ENCODE measurements around the gene RFTN1. TPM values are rescaled to one million over a fixed set of nuclear protein-coding genes. Genes with fewer than 3 reads are reported as not detected.

RFTN1 gene
- total RNA-seq, 1 donor from 2014 or later: 84.1 TPM

- Mint-ChIP-seq H3K4me3 (ENCODE audit: unreplicated experiment) (no peak overlapping the region), H3K9me3 (ENCODE audit: unreplicated experiment) (peaks cover 4% of the 10 kb centered on the region), H3K27me3 (ENCODE audit: unreplicated experiment) (peaks cover 38% of the 10 kb centered on the region), H3K4me1 (ENCODE audit: unreplicated experiment) (peaks cover 14% of the 10 kb centered on the region), H3K27ac (ENCODE audit: unreplicated experiment) (peak overlapping the region; percentile 92), H3K36me3 (ENCODE audit: unreplicated experiment) (no peaks in the 10 kb centered on the region)
- no peak for TF ChIP-seq CTCF (IDR thresholded peaks at IDR 0.05)
- DNase-seq (ENCODE audit: extremely low spot score, unreplicated experiment): no peak
These were observed 38.0 kb upstream of the RFTN1 start for GRCh38 chr3:16551342-16551976.

DNA sequence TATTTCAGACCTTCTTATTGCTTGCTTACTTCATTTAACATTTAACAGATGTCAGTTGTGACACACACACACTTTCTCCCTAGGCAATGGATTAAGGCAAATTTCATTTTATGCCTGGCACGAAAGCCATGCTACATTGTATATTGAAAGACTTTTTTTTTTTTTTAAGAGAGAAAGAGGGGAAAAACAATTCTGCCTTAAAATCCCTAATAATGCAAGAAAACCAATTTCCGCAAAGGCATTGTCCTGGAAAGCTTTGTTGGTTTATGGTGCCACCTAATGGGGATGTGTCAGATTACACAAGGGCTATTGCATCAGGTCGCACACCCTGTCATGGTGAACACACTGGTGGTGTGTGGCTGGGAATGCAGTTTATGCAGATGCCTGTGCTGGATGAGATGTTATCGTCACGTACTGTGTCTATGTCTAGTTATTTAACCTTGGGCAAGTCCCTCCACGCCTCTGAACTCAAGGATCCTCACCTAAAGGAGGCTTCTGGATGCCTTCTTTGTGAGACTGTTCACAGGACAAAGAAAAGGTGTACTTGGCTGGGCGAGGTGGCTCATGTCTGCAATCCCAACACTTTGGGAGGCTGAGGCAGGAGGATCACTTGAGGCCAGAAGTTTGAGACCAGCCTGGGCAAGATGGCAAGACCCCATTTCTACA lies 37.3 kb upstream of the RFTN1 start:
- peak; percentile 90 for TF ChIP-seq CTCF (IDR thresholded peaks at IDR 0.05)
- Mint-ChIP-seq H3K27ac (ENCODE audit: unreplicated experiment) (peak overlapping the region; percentile 92), H3K4me3 (ENCODE audit: unreplicated experiment) (peak overlapping the region; percentile 52), H3K27me3 (ENCODE audit: unreplicated experiment) (peaks cover 37% of the 10 kb centered on the region), H3K9me3 (ENCODE audit: unreplicated experiment) (peaks cover 4% of the 10 kb centered on the region), H3K4me1 (ENCODE audit: unreplicated experiment) (peaks cover 14% of the 10 kb centered on the region), H3K36me3 (ENCODE audit: unreplicated experiment) (no peaks in the 10 kb centered on the region)
- peak; percentile 90 for DNase-seq (ENCODE audit: extremely low spot score, unreplicated experiment)

DNA sequence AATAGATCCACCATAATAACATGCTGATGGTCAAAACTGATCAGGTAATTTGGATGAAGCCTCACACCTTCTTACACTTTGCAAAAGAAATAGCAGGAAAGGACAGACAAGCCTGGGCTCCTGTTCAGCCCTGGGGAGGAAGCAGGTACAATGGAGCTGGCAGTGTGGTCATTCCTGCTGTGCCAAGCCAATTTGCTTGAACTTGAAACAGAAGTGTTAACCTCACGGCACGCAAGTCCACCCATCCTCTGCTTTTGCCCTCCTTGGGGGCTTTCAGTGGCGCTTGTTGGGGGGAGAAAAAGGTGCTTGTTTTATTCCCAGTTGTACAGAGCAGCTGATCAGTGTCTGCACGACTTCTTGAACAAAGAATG lies 36.8 kb upstream of the RFTN1 start:
- Mint-ChIP-seq H3K4me1 (ENCODE audit: unreplicated experiment) (peaks cover 14% of the 10 kb centered on the region), H3K27ac (ENCODE audit: unreplicated experiment) (peak overlapping the region; percentile 48), H3K4me3 (ENCODE audit: unreplicated experiment) (peak overlapping the region; percentile 52), H3K27me3 (ENCODE audit: unreplicated experiment) (peaks cover 31% of the 10 kb centered on the region), H3K9me3 (ENCODE audit: unreplicated experiment) (peaks cover 4% of the 10 kb centered on the region), H3K36me3 (ENCODE audit: unreplicated experiment) (no peaks in the 10 kb centered on the region)
- no peak for TF ChIP-seq CTCF (IDR thresholded peaks at IDR 0.05)
- no peak for DNase-seq (ENCODE audit: extremely low spot score, unreplicated experiment)

- Mint-ChIP-seq H3K4me3 (ENCODE audit: unreplicated experiment) (no peak overlapping the region), H3K27ac (ENCODE audit: unreplicated experiment) (no peak overlapping the region), H3K36me3 (ENCODE audit: unreplicated experiment) (no peaks in the 10 kb centered on the region), H3K9me3 (ENCODE audit: unreplicated experiment) (peaks cover 4% of the 10 kb centered on the region), H3K4me1 (ENCODE audit: unreplicated experiment) (peaks cover 14% of the 10 kb centered on the region), H3K27me3 (ENCODE audit: unreplicated experiment) (peaks cover 16% of the 10 kb centered on the region)
- no peak for TF ChIP-seq CTCF (IDR thresholded peaks at IDR 0.05)
- no peak for DNase-seq (ENCODE audit: extremely low spot score, unreplicated experiment)
These were observed 35.2 kb upstream of the RFTN1 start for GRCh38 chr3:16548721-16549120.

DNA sequence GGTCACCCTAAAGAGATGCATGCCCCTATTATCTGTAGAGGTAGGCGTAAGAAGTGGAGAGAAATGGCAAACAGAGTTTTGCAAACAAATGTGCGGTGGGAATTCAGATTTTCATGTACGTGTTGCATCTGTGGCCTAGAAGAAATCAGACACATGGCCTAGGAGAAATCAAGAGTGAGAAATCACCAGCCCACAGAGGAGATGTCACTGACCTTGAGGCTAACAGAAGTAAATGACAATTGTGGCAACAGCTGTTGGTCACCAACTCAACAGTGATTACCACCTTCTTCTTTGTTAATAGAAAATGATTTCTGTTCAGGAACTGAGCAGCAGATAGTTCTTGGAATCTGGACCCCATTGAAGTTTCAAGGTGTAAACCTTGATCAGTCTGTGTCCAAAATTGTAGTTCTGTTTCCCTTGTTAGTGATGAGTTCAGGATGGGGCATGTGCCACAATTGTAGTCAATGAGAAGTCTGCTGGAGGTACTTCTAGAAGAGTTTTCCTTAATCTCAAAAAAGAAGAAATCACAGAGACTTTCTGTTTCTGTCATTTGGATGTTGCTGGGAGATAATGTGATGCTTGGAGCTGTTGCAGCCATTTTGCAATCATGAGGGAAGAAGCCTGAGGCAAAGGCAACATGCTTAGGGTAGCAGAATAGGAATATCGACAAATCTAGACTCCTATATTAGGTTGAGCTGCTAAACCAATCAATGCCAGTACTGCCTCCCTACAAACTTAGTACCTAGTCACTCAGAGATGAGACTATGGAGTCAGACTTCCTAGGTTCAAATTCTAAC lies 34.3 kb upstream of the RFTN1 start:
- Mint-ChIP-seq H3K27ac (ENCODE audit: unreplicated experiment) (no peak overlapping the region), H3K4me3 (ENCODE audit: unreplicated experiment) (no peak overlapping the region), H3K9me3 (ENCODE audit: unreplicated experiment) (peaks cover 4% of the 10 kb centered on the region), H3K36me3 (ENCODE audit: unreplicated experiment) (no peaks in the 10 kb centered on the region), H3K27me3 (ENCODE audit: unreplicated experiment) (peaks cover 9% of the 10 kb centered on the region), H3K4me1 (ENCODE audit: unreplicated experiment) (peaks cover 14% of the 10 kb centered on the region)
- no peak for DNase-seq (ENCODE audit: extremely low spot score, unreplicated experiment)
- no peak for TF ChIP-seq CTCF (IDR thresholded peaks at IDR 0.05)

Data from osteocyte (in vitro differentiated cells).